ACHN (cell line): Measurements from ENCODE around the gene ARFGAP1.

Experiments used
- DNase-seq: peaks from one replicate; pipeline ENCODE4 v3.0.0-alpha.2; 2015
- in situ Hi-C: cut with HindIII; loops from 2 replicates; pipeline ENCODE4 v1.10.0; 2017; ENCODE audit warnings: low sequenced_read_pairs, low pct_ligation_motif_present, low pct_unique_long_range_greater_than_20kb

ARFGAP1 gene

DNA sequence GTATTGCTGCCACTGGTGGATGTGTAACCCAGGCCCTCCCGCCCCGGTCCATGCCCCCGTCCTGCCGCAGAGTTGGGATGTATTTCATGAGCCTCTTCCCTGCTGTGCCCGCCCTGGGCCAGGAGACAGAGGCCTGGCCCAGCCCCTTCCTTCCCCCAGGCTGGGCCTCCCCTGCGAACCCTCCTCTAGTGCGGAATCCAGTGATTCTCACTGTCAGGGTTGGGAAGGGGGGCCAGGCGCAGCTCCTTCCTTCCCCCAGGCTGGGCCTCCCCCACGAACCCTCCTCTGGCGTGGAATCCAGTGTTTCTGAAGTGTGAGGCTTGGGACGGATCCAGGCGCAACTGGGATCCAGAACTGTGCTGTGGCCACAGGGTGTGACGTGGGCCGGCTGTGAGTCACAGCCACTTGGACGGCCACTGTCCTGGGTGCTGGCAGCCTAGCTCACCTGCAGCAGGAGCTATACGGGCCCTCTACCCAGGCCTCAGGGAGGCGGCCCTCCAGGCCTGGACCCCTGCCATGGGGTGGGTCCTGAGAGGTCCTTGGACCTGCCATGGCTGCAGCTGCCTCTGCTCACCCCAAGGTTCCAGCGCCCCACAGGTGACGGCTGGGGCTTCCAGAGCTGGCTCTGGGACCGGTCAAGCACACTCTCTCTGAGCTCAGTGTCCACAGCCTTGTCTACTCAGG is 48.7 kb downstream of the ARFGAP1 start:
- DNase-seq, result no peak
- in situ Hi-C loops, result no loop called here

- no peak for DNase-seq
- in situ Hi-C loops, result no loop called here
These were observed 49.7 kb downstream of the ARFGAP1 start for GRCh38 chr20:63322146-63322932.

- no peak for DNase-seq
- in situ Hi-C loops, result no loop called here
These were observed 50.3 kb downstream of the ARFGAP1 start for GRCh38 chr20:63322933-63323273.

DNA sequence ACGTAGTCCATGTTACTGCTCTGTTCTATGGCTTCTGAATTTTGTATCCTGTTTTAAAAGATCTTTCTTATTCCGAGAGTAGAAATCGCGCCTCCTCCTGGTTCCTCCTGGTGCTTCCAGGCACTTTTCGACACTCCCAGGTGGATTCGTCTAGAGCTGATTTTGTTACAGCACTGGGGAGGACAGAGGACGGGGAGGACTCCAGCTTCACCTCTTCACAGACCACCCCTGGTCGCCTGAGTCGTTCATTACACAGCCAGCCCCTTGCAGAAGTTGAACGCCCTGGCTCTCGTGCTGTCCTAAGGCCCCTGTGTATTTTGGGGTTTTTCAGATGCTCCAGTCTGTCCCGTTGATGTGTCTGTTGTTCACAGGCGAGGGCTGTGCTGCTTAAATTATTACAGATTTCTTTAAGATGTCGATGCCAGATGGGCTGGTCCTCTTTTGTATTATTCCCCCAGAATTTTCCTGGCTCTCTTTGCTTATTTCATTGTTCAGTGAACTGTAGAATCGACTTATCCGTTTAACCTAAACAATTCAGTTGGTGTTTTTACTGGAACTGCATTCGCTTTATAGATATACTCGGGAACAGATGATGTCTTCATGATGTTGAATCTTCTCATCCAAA is 50.9 kb downstream of the ARFGAP1 start:
- in situ Hi-C loops, result no loop called here
- no peak for DNase-seq

- no peak for DNase-seq
- in situ Hi-C loops, result no loop called here
These were observed 52.4 kb downstream of the ARFGAP1 start for GRCh38 chr20:63325021-63325471.

DNA sequence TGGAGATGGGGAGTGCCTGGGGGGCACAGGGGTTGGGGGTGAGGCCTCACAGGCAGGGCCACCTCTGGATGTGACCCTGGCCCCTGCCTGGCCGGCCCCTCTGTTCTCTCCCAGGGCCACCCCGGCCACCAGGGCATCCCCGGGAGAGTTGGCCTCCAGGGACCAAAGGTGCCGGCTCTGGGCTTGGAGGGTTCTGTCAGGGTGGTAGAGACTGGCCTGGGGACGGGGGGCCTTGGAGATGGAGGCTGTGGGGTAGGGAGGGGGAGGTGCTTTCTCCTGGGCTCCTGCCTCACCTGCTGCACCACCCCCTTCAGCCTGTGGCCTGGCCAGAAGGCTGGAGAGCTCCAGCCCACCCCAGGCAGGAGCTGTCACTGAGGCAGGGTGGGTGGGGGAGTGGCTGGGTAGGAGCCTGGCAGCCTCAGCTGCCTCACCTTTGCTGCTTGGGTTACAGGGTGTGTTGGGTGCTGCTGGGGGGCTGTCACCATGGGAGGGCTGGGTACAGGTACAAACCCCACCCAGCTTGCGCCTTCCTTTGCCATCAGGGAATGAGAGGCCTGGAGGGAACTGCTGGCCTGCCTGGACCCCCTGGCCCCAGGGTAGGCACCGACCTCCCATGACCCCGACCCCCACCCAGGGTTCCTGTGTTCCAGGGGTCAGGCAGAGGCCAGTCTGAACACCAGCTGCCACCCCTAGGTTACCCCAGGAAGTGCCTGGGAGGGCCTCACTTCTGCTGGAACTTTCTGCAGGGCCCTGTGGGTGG is 53.1 kb downstream of the ARFGAP1 start:
- in situ Hi-C loops, result no loop called here
- no peak for DNase-seq

GRCh38 chr20:63326314-63327230 is 54.0 kb downstream of the ARFGAP1 start:
- DNase-seq, result no peak
- in situ Hi-C loops, result no loop called here

DNA sequence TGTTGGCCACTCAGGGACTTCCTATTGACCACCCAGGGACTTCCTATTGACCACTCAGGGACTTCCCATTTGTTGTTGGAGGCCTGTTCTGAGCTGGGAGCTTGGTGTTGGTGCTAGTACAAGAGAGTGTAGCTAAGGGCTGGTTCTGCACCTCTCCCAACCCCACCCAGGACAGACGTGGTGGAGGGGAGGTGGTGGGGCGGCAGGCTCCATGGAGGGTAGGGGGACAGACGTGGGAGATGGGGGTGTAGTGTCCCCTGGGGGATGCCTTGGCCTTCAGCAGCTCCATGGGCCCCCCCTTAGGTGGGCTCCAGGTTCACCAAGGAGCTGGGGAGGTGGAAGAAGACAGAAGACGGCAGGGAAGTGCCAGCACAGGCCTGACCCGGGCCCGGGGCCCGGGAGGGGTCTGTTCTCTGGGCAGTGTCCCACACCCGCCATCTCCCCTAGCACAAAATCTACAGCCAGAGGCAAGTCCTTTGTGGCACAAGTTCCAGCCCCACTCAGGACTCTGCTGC is 54.7 kb downstream of the ARFGAP1 start:
- in situ Hi-C loops, result no loop called here
- DNase-seq, result no peak

- DNase-seq, result no peak
- in situ Hi-C loops, result no loop called here
These were observed 55.5 kb downstream of the ARFGAP1 start for GRCh38 chr20:63328026-63328700.

DNA sequence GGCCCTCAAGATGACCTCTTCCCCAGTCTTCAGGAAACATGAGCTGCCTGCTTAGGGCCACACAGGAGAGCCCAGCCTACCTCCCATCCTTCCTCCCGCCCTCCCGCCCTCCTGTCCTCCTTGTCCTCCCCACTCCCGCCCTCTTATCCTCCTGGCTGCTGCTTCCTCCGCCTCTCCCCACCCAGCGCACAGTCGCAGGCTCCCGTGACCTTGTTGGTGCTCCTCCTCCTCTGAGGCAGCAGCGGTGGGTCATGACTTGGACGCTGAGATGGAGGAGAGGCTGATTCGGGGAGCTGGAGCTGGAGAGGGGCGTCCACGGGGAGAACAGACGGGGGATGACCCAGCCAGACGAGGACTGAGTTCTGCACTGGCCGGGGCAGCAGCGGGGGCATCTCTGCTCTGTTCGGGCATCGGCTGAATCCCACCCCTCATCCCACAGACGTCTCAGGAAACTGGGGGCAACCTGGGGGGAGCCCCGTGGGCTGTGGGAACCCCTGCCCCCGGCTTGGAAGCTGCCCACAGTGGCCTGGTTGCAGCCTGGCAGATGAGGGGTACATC is 56.2 kb downstream of the ARFGAP1 start:
- no peak for DNase-seq
- in situ Hi-C loops, result no loop called here

GRCh38 chr20:63329331-63330083 is 56.9 kb downstream of the ARFGAP1 start:
- DNase-seq, result no peak
- in situ Hi-C loops, result no loop called here

GRCh38 chr20:63330084-63330760 is 57.6 kb downstream of the ARFGAP1 start:
- DNase-seq, result no peak
- in situ Hi-C loops, result no loop called here

- in situ Hi-C loops, result no loop called here
- no peak for DNase-seq
These were observed 58.3 kb downstream of the ARFGAP1 start for GRCh38 chr20:63330940-63331339.

DNA sequence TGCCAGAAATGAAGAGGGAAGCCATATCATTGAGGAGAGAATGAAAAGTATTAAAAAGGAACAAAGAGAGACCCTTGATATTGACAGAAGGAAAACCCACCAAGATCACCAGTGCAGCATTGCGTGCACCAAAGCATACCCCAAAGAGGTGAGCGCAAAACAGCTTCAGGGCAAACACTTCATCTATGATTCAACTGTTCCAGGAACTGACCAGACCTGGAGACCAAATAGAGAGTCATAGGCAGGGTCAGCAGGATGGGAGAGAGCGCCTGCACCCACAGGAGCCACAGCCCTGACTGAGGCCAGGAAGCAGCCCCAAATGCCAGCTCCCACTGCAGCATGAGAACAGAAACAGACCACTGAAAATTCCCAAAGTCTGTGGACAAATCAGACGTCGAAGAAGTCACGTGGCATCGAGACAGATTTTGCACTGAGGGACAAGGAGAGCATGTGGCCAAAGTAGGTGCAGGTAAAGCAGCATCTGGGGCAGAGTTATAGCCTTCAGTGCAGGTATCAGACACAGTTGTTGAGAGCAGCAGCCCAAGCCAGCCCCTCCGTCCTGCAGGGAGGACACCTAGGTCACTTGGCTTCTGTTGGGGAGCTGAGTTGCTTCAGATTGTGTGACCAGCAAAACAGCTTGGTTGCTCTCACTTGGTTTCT is 59.3 kb downstream of the ARFGAP1 start:
- DNase-seq, result no peak
- in situ Hi-C loops, result no loop called here

DNA sequence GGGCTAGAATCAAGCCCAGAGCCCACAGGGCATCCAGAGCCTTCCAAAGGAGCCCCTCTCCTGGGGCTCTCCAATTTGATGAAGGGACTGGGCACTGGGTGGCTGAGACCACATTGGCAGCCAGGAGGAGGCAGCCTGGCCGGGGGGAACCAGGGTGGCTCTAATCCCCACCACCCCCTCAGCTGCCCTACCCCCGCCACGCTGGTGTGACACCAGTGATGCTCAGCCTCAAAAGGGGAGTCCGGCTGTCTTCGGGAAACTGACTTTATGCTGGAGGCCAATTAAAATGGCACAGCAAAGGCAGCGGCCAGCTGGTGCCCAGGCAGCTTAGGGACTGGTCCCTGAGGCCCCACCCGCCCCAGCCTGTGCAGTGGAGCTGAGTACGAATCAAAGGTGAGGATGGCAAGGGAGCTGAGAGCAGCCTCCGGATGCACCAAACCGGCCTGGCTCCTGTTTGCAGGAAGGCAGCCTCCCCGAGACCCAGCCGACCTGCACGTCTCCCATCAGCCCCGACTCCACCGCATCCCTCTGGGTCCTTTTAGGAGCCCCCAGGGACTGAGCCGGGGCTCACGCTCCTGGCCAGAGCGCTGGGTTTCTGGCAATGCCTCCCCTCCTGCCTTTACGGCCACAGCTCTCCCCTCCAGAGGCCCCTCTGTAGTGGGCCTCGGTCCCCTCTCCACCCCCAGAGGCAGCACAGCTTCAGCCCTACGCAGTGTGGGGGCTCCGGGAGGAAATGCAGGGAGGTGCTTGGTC is 60.1 kb downstream of the ARFGAP1 start:
- DNase-seq, result no peak
- in situ Hi-C loops, result no loop called here
